HG03457 (cell line): ENCODE data around the gene SPATA31D3.
"Not testable (repeated sequence)": the region's sequence is repeated elsewhere in the genome, so short reads cannot be mapped to it uniquely, and the experiment has no call there.

Source experiments
- ATAC-seq: cut with Tn5 transposase; IDR thresholded peaks from one replicate; pipeline ENCODE4 v1.9.1; 2021; ENCODE audit warnings: moderate number of reproducible peaks; ENCODE audit not compliant: unreplicated experiment

SPATA31D3 gene

GRCh38 chr9:81976351-81976750 is 33.1 kb downstream of the SPATA31D3 start:
- ATAC-seq = no peak

DNA sequence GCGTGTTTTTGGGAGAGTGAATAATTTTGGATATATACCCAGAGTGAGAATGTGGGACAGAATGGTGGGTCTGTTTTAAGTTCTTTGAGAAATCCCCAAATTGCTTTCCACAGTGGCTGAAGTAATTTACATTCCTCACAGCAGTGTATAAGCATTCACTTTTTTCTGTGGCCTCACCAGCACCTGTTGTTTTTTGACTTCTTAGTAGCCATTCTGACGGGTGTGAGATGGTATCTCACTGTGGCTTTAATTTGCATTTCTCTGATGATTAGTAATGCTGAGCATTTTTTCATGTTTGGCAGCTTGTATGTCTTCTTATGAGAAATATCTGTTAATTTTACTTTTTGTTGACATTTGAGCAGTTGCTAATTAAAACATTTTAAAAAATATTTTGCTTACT is 35.9 kb downstream of the SPATA31D3 start:
- no peak for ATAC-seq

- ATAC-seq = no peak
Measured at GRCh38 chr9:81980568-81980967, 37.3 kb downstream of the SPATA31D3 start.

GRCh38 chr9:81981883-81982282 is 38.6 kb downstream of the SPATA31D3 start:
- ATAC-seq = no peak

- ATAC-seq = no peak
Measured at GRCh38 chr9:81984928-81985327, 41.6 kb downstream of the SPATA31D3 start.

GRCh38 chr9:81986051-81986450 is 42.8 kb downstream of the SPATA31D3 start:
- ATAC-seq = no peak

GRCh38 chr9:81988472-81988871 is 45.2 kb downstream of the SPATA31D3 start, which contains the start of gene SPATA31D1:
Gene SPATA31D1, plus strand, starts transcription at chr9:81988772. Its CDS starts 47 bp downstream, at chr9:81988819.
- not testable (repeated sequence) for ATAC-seq

DNA sequence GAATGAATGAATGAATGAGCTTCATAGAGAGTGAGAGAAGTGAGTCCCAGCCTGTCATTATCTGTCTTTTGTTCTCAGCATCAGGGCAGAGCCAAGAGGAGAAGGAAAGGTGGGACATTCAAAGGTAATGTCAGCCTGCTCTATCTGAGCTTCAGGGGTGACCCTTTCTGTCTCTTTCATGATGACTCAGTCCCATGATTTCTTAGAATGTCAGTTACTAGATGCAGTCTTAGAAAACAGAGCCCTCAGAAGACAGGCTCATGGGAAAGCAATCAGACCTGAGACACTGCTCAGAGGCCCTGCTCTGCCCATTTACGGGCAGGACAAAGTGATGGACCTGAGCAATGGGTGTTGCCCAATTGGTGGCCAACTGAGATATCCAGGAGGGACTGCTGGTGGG is 46.4 kb downstream of the SPATA31D3 start:
- ATAC-seq = no peak

GRCh38 chr9:81993656-81994055 is 50.4 kb downstream of the SPATA31D3 start:
- no peak for ATAC-seq
